Measurements from ENCODE around the gene RBM48. TPM values are rescaled to one million over a fixed set of nuclear protein-coding genes. Genes with fewer than 3 reads are reported as not detected.

The RBM48 gene
- total and polyA plus RNA-seq, 2 of the 8 experiments (the other 6 are each of a cell fraction or from before 2014, with no cell fraction given): 4.3 to 8.6 TPM

GRCh38 chr7:92503767-92504166 lies 24.8 kb upstream of the RBM48 start (continued):
- TF ChIP-seq CHD7 (IDR thresholded peaks at IDR 0.05; ENCODE audit: insufficient replicate concordance, low read length) (no peak), YY1 (IDR thresholded peaks at IDR 0.05; ENCODE audit: low read depth, low read length) (no peak), PHF8 (conservative IDR thresholded peaks at IDR 0.05; ENCODE audit: low read depth, low read length) (no peak), NRF1 (IDR thresholded peaks at IDR 0.05; ENCODE audit: low read depth, low read length) (no peak), CEBPB (IDR thresholded peaks at IDR 0.05; ENCODE audit: low read depth, low read length) (no peak), TAF7 (optimal IDR thresholded peaks at IDR 0.05; ENCODE audit: borderline replicate concordance, low read depth, low read length) (no peak), CHD2 (IDR thresholded peaks at IDR 0.05; ENCODE audit: low read length) (no peak), ATF3 (IDR thresholded peaks at IDR 0.05; ENCODE audit: insufficient read depth, low read depth, low read length) (no peak), POLR2A (IDR thresholded peaks at IDR 0.05; ENCODE audit: control extremely low read depth in 1 of 2, low read depth in 2 of 2, low read length in 2 of 2) (no peak), RXRA (IDR thresholded peaks at IDR 0.05; ENCODE audit: insufficient read depth, low read depth, low read length) (no peak), GTF2F1 (IDR thresholded peaks at IDR 0.05; ENCODE audit: borderline replicate concordance, low read depth, low read length) (no peak)

All from H1 (cell line).